Measurements from ENCODE around the gene ESR2. TPM values are rescaled to one million over a fixed set of nuclear protein-coding genes. Genes with fewer than 3 reads are reported as not detected.

ESR2 gene
- total and polyA plus RNA-seq, 2 of the 8 experiments (the other 6 are each of a cell fraction or from before 2014, with no cell fraction given): 0.19 to 0.23 TPM

GRCh38 chr14:64064447-64064846, 229.7 kb downstream of the ESR2 start:
- H3K4me2 ChIP-seq (ENCODE audit: insufficient read depth in 1 of 2, low read depth in 2 of 2, low read length in 2 of 2): no peak overlapping the region
- 87% methylated on average over 2 of the region's 2 CpGs; no CpG with 5 or more reads in 1 of the 2 experiments for WGBS, 2 experiments (ENCODE audit: extremely low coverage in 1 of 2, insufficient coverage in 1 of 2, insufficient read length in 1 of 2, insufficient replicate concordance in 2 of 2, low coverage in 1 of 2, low lambda C conversion rate in 2 of 2, missing lambda C conversion rate in 1 of 2)
- CTCF ChIA-PET (ENCODE audit: partially characterized antibody): interaction anchor here (0.6 kb wide), 1 partner anchor 90 kb away, joined by 3 read pairs; no protein-coding TSS in a partner anchor

More at GRCh38 chr14:64064447-64064846, 229.7 kb downstream of the ESR2 start:
- H2BK5ac ChIP-seq (ENCODE audit: low read depth, low read length): no peak overlapping the region
- H4K91ac ChIP-seq (replicated peaks; ENCODE audit: insufficient read length, low read length): no peak overlapping the region
- no peak overlapping the region for H3K9ac ChIP-seq (replicated peaks in 1 of 4; ENCODE audit: extremely low read depth in 1 of 4, low read depth in 3 of 4, low read length in 3 of 4)
- no peak overlapping the region for H3K56ac ChIP-seq (replicated peaks; ENCODE audit: insufficient read length, low read depth, low read length)
- no peak overlapping the region for H2BK12ac ChIP-seq (ENCODE audit: low read depth, low read length)
- H2BK120ac ChIP-seq (replicated peaks; ENCODE audit: low read depth, low read length): no peak overlapping the region
- H4K20me1 ChIP-seq (replicated peaks in 1 of 2; ENCODE audit: control insufficient read depth in 1 of 2, insufficient read depth in 2 of 2, low read length in 2 of 2): no peaks in the 10 kb centered on the region
- no peaks in the 10 kb centered on the region for H3K23me2 ChIP-seq (ENCODE audit: low read depth, low read length)
- H3K4ac ChIP-seq (replicated peaks; ENCODE audit: insufficient read length, low read depth, low read length): no peak overlapping the region
- no peak for FAIRE-seq
- no peak overlapping the region for H3K14ac ChIP-seq (ENCODE audit: insufficient read length)
- no peaks in the 10 kb centered on the region for H3K9me3 ChIP-seq (ENCODE audit: insufficient read depth in 2 of 2, low read depth in 1 of 2, low read length in 1 of 2)
- no peak for TF ChIP-seq ZNF274 (IDR thresholded peaks at IDR 0.05; ENCODE audit: borderline replicate concordance, extremely low read depth, low read length)
- TF ChIP-seq KDM5A (IDR thresholded peaks at IDR 0.05; ENCODE audit: low read length): no peak
- TF ChIP-seq CTBP2 (IDR thresholded peaks at IDR 0.05; ENCODE audit: borderline replicate concordance, insufficient read depth, insufficient read length, low read length): no peak
- TF ChIP-seq EZH2 (IDR thresholded peaks at IDR 0.05; ENCODE audit: low read depth, low read length, severe bottlenecking): no peak
- TF ChIP-seq BRCA1 (IDR thresholded peaks at IDR 0.05; ENCODE audit: low read depth, low read length): no peak
- no peak for TF ChIP-seq E2F6 (IDR thresholded peaks at IDR 0.05)
- no peak for TF ChIP-seq HDAC2 (IDR thresholded peaks at IDR 0.05; ENCODE audit: borderline replicate concordance in 1 of 2, low read depth in 2 of 2, low read length in 2 of 2)
- POLR2A ChIA-PET (ENCODE audit: partially characterized antibody): no interaction called here
- no peak overlapping the region for H2BK20ac ChIP-seq (ENCODE audit: low read length)
- peaks cover 0 to 1% (median 0%) of the 10 kb centered on the region in 4 experiments; a peak in 1 of 7 replicates for H3K27me3 ChIP-seq (replicated peaks in 1 of 4; ENCODE audit: control insufficient read depth in 3 of 4, extremely low read depth in 1 of 4, insufficient read depth in 3 of 4, low read length in 3 of 4)
- no peak for DNase-seq (ENCODE audit: low read depth in 1 of 2, low spot score in 2 of 2)
- H2AK5ac ChIP-seq (ENCODE audit: low read depth, low read length): no peak overlapping the region
- H3K79me2 ChIP-seq (ENCODE audit: control insufficient read depth in 1 of 2, insufficient read depth in 2 of 2, low read length in 2 of 2): no peaks in the 10 kb centered on the region
- H2AFZ ChIP-seq (ENCODE audit: low read length): no peak overlapping the region
- H3K4me3 ChIP-seq (ENCODE audit: extremely low read depth in 1 of 4, insufficient read depth in 2 of 4, low read depth in 3 of 4, low read length in 4 of 4): no peak overlapping the region
- H3K36me3 ChIP-seq (ENCODE audit: control insufficient read depth in 2 of 4, insufficient read depth in 4 of 4, low read length in 3 of 4): peaks cover 0 to 10% (median 3%) of the 10 kb centered on the region in 4 experiments; a peak in 3 of 8 replicates
- no peak overlapping the region for H3K18ac ChIP-seq (ENCODE audit: extremely low read depth, low read length)
- H4K5ac ChIP-seq (ENCODE audit: insufficient read length, low read depth, low read length): no peak overlapping the region
- no peaks in the 10 kb centered on the region for H3K79me1 ChIP-seq (ENCODE audit: low read depth, low read length)
- no peak overlapping the region for H3K27ac ChIP-seq (ENCODE audit: low read depth, low read length)
- H3K4me1 ChIP-seq (replicated peaks in 1 of 4; ENCODE audit: control insufficient read depth in 3 of 4, insufficient read depth in 4 of 4, low read length in 3 of 4): peaks cover 0 to 12% (median 5%) of the 10 kb centered on the region in 4 experiments; a peak in 3 of 7 replicates
- no peak overlapping the region for H4K8ac ChIP-seq (ENCODE audit: extremely low read depth, insufficient read depth, low read length)
- H2BK15ac ChIP-seq (ENCODE audit: low read length): no peak overlapping the region
- no peak overlapping the region for H3K23ac ChIP-seq (ENCODE audit: insufficient read length)
